AG08396 (cell line): ENCODE measurements around the gene ENHO.
"Not testable (repeated sequence)": the region's sequence is repeated elsewhere in the genome, so short reads cannot be mapped to it uniquely, and the experiment has no call there.

Experiments used
- DNase-seq: peaks from one replicate; pipeline ENCODE4 v3.0.0; 2012; ENCODE audit warnings: low spot score, mixed read lengths

ENHO gene

DNA sequence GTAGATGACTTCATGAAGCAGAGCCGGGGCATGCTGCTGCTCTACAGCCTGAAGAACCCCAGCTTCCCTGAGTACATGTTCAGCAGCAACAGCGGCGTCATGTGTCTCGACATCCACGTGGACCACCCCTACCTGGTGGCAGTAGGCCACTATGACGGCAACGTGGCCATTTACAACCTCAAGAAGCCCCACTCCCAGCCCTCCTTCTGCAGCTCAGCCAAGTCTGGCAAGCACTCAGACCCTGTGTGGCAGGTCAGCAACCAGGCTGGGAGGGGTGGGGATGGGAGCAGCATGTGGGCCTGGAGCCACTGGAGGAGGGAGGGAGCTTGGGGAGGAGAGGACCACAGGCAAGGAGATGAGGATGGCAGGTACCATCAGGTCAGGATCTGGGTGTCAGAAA, 16.2 kb downstream of the ENHO start:
- no peak for DNase-seq

GRCh38 chr9:34505370-34506120, 17.2 kb downstream of the ENHO start:
- no peak for DNase-seq

DNA sequence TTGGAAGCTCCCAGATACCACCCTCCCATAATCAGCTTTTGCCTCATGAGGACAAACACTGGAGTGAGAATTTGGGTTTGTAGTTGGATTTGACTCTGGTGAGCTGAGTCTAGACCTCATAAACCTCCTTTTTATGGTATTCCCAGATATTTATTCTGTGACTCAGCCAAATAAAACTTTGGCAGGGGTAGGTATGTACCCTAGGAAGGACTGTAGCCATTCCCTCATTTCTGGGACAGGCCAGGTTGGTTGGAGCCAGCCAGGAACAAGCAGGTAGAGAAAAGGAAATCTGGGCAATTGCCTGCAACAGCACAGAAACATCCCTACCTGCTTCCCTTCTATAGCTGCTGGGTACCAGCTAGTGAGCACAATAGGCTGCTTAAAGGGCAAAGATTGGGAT, 19.4 kb downstream of the ENHO start:
- no peak for DNase-seq

- no peak for DNase-seq
These were observed 19.9 kb downstream of the ENHO start for GRCh38 chr9:34502891-34503290.

- DNase-seq = no peak
These were observed 20.3 kb downstream of the ENHO start for GRCh38 chr9:34502471-34502870.

GRCh38 chr9:34501889-34502425, 20.8 kb downstream of the ENHO start:
- DNase-seq = peak; percentile 40

DNA sequence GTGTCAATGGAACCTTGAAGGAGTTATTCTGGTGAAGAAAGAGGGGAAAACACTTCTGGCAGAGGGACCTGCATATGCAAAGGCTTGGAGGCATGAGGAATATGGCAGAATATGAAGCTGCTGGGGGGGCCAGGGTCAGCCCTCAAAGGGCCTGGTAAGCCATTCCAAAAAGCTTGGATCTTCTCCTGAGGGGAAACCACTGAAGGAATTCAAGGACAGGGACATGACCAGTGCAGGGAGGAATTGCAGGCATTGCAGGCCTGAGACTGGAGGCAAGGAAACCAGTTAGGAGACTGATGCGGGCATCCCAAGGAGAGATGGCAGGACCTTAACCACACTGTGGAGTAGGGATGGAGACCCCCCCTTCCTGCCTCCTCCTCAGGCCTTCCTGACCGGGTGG, 21.4 kb downstream of the ENHO start:
- no peak for DNase-seq

GRCh38 chr9:34500623-34501267, 22.0 kb downstream of the ENHO start:
- DNase-seq = peak; percentile 73

DNA sequence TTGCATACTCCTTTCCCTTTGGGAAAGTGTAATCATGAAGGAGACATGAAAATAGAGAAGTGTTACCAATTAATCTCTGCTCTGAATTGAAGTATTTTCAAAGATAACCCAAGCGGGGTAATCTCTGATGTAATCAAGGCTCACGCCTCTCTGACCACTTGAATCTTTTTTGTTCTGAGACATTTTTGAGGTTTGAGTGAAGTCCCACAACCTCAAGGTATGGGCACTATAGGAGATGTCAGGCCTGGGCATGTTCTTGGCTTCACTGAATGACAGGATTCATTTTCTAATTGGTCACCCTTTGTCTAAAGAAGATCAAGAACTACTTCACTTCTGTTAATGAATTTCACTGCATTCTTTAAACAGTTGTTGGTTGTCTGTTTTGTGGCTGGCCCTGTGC, 23.7 kb downstream of the ENHO start:
- no peak for DNase-seq

- DNase-seq = no peak
These were observed 24.2 kb downstream of the ENHO start for GRCh38 chr9:34498553-34498952.

GRCh38 chr9:34496149-34496712, 26.6 kb downstream of the ENHO start:
- no peak for DNase-seq

- DNase-seq = peak; percentile 72
These were observed 28.7 kb downstream of the ENHO start for GRCh38 chr9:34493972-34494535.

- no peak for DNase-seq
These were observed 30.7 kb downstream of the ENHO start for GRCh38 chr9:34492051-34492450.

DNA sequence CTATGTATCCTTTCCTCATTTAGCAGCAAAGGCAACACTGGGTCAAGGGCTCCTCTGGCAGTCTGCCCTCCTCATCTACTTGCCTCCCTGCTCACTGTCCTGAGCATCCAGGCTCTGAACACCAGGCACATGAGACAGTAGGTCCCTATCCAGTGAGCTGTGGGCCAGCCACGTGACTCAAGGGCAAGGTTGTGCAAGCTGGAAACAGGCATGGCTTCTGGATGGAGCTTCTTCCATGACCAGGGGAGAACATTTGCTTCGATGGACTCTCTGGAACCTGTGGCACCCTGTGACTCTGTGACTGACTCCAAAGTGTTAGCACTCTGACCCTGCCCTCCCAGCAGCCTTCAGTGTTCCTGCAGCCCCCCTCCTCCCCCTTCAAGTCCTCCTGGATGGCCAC, 31.2 kb downstream of the ENHO start:
- DNase-seq = no peak

DNA sequence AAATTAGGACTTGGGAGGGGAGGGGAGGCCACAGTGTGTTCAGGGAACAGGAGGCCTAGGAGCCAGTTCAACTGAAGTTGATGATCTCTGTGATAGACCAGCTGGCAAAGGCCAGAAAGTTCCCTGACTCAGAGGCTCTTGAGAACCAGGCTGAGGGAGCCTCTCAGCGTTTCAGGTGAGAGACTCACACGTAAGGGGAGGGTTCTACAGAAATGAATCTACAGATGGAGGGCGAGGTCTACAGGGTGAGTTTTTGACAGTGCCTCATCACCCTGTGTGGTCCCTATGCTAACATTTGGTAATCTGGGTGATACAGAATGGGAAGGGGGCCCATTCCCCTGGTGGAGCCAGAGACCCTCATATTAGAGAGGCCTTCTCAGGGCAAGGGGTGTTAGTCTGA, 32.0 kb downstream of the ENHO start:
- no peak for DNase-seq

DNA sequence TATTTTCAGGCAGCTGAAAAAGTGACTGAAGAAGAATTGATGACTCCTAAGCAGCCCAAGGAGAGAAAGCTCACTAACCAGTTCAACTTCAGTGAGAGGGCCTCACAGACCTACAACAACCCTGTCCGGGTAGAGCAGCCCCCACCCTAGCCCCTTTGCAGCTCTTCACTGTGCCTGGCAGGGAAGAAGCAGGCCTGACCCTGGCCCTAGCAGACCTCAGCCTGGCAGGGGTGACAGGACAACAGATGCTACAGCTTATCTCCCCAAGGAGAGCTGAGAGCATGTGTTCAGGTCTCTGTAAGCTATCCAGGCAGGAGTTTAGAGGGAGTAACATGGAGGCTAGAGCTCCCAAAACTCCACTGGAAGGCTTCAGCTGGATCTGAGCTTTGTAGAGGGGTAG, 32.4 kb downstream of the ENHO start:
- no peak for DNase-seq

DNA sequence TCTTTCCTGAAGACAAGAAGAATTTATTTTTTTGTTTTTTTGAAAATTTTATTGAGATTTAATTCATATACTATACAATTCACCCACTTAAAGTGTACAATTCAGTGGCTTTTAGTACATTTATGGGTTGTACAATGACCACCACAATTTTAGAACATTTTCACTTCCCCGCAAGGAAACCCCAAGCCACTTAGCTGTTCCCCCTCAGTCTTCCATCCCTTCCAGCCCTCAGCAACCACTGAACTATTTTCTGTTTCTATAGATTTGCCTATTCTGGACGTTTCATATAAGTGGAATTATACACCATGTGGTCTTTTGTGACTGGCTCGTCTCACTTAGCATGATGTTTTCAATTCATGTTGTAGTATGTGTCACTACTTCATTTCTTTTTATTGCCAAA, 36.2 kb downstream of the ENHO start:
- DNase-seq = no peak

DNA sequence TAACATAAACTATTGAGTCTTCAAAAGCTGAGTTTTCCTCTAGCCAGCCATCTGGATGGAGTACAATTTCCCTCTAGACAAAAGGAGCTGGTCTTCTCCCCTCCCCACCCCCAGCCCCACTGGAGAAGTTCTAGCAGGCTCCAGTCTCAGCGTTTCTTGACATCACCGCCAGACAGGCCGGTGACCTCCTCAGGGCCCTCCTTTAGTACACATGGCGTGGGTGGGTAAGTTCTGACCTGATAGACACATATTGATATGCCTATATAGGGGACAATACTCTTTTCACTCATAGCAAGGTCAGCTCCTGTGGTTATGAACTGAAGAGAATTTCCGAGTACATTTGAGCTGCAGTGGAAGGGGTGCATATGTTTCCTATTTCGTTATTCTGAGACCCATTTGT, 37.0 kb downstream of the ENHO start:
- DNase-seq = no peak

- DNase-seq = no peak
These were observed 38.1 kb downstream of the ENHO start for GRCh38 chr9:34484678-34485077.

DNA sequence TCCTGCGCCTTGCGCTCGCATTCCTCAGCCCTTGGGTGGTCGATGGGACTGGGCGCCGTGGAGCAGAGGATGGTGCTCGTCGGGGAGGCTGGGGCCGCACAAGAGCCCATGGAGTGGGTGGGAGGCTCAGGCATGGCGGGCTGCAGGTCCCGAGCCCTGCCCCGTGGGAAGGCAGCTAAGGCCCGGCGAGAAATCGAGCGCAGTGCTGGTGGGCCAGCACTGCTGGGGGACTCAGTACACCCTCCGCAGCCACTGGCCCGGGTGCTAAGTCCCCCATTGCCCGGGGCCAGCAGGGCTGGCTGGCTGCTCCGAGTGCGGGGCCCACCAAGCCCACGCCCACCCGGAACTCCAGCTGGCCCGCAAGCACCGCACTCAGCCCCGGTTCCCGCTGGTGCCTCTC, 40.0 kb downstream of the ENHO start:
- DNase-seq = not testable (repeated sequence)

- not testable (repeated sequence) for DNase-seq
These were observed 41.2 kb downstream of the ENHO start for GRCh38 chr9:34481620-34482019.

DNA sequence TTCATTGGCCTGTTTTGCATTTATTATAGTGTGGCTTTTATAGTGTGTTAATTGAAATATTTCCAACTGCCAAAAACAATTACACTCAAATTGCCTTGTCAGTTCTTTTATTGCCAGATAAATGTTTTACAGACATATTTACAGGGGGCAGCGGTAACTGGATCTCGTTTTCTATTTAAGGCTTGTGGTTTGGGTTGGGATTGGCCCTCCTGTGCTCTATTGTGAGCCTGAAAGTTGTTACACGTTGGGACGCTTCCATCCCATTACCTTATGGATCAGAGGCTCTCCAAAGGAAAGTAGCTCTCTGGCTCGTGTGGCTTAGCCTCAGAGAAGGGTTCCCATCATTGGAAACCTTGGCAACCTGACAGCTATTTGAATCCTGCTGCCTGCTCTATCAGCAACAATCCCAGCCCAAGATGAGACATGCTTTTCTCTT, 43.3 kb downstream of the ENHO start:
- no peak for DNase-seq

- no peak for DNase-seq
These were observed 45.2 kb downstream of the ENHO start for GRCh38 chr9:34477541-34477940.
